HL-60 (cell line): ENCODE data around the gene ADARB1.

Experiments
- DNase-seq, 2 experiments: peaks; one replicate each; pipeline ENCODE4 v3.0.0-alpha.2; 2010 to 2020; ENCODE audit warnings: low read depth in 1 of 2, low spot score in 1 of 2
- H3K27ac ChIP-seq: fragments of 250-450 bp; sonication (Bioruptor Pico); replicated peaks from 2 replicates; pipeline ENCODE4 v1.5.1; 2020; ENCODE audit warnings: mild to moderate bottlenecking, moderate library complexity
- H3K27me3 ChIP-seq: fragments of 250-450 bp; sonication (Bioruptor Pico); 2 replicates; pipeline ENCODE4 v1.5.1; 2021; ENCODE audit warnings: mild to moderate bottlenecking, moderate library complexity; ENCODE audit not compliant: insufficient read depth, poor library complexity, severe bottlenecking
- H3K4me3 ChIP-seq: replicated peaks from 2 replicates; pipeline ENCODE4 v1.5.1; 2011; ENCODE audit warnings: mild to moderate bottlenecking, control low read depth, low read length; ENCODE audit not compliant: insufficient read depth
- CTCF ChIP-seq: IDR thresholded peaks from one replicate; pipeline ENCODE4 v1.5.1; 2011; ENCODE audit warnings: low read length, control low read depth, inconsistent platforms; ENCODE audit not compliant: insufficient read depth
- GABPA ChIP-seq: IDR thresholded peaks from 2 replicates; pipeline ENCODE4 v1.6.1; 2012; ENCODE audit warnings: low read depth
- POLR2AphosphoS5 ChIP-seq: IDR thresholded peaks from 2 replicates; pipeline ENCODE4 v1.6.1; 2012; ENCODE audit warnings: low read depth
- REST ChIP-seq: IDR thresholded peaks from 2 replicates; pipeline ENCODE4 v1.6.1; 2012; ENCODE audit warnings: low read depth; ENCODE audit not compliant: insufficient replicate concordance
- SPI1 ChIP-seq: IDR thresholded peaks from 2 replicates; pipeline ENCODE4 v1.6.1; 2012; ENCODE audit warnings: low read depth, mild to moderate bottlenecking, borderline replicate concordance

ADARB1 gene

GRCh38 chr21:45225041-45225740 is 150.8 kb downstream of the ADARB1 start:
- Histone ChIP-seq H3K4me3 (no peak overlapping the region), H3K27ac (no peak overlapping the region), H3K27me3 (no peaks in the 10 kb centered on the region)
- no peak for DNase-seq
- TF ChIP-seq REST = no peak
- no peak for TF ChIP-seq GABPA
- no peak for TF ChIP-seq SPI1
- TF ChIP-seq POLR2AphosphoS5 = no peak
- TF ChIP-seq CTCF = no peak

GRCh38 chr21:45225741-45226327 is 151.5 kb downstream of the ADARB1 start:
- no peak for DNase-seq
- Histone ChIP-seq H3K27ac (no peak overlapping the region), H3K27me3 (no peaks in the 10 kb centered on the region), H3K4me3 (no peak overlapping the region)
- TF ChIP-seq SPI1 = no peak
- no peak for TF ChIP-seq GABPA

- DNase-seq = no peak
- no peaks in the 10 kb centered on the region for H3K27me3 ChIP-seq
Measured at GRCh38 chr21:45226540-45227326, 152.4 kb downstream of the ADARB1 start.

More at GRCh38 chr21:45226540-45227326, 152.4 kb downstream of the ADARB1 start:
- no peak for TF ChIP-seq REST
- TF ChIP-seq GABPA = no peak
- TF ChIP-seq SPI1 = no peak
- no peak for TF ChIP-seq CTCF
- TF ChIP-seq POLR2AphosphoS5 = no peak
- no peak overlapping the region for H3K4me3 ChIP-seq
- H3K27ac ChIP-seq = no peak overlapping the region
